H1 (cell line): ENCODE data around the gene FGD4. TPM values are rescaled to one million over a fixed set of nuclear protein-coding genes. Genes with fewer than 3 reads are reported as not detected.

Experiments
- CTCF ChIA-PET: fragments of 300-600 bp; sonication (Branson Sonifier 250); formaldehyde crosslinking; loops from one replicate; lab custom pipeline; 2021; ENCODE audit not compliant: partially characterized antibody; lab: Charles Lee
- POLR2A ChIA-PET: fragments of 300-600 bp; sonication (Branson Sonifier 250); formaldehyde crosslinking; loops from one replicate; lab custom pipeline; 2021; ENCODE audit warnings: inconsistent platforms; ENCODE audit not compliant: partially characterized antibody; lab: Charles Lee
- DNase-seq, 2 experiments: peaks; one replicate each; pipeline versions ENCODE4 v3.0.0 to v3.0.0-alpha.2; 2010 to 2022; ENCODE audit warnings: low spot score in 2 of 2, low read depth in 1 of 2, mixed read lengths in 1 of 2
- FAIRE-seq: peaks from 2 replicates; lab custom pipeline; 2011; peaks lifted over from hg19 to GRCh38; lab: Jason Lieb, UNC
- H2AFZ ChIP-seq: 2 replicates; pipeline ENCODE4 v1.8.1; 2012; ENCODE audit warnings: low read length, inconsistent platforms
- H2AK5ac ChIP-seq: 2 replicates; pipeline ENCODE4 v1.6.1; 2013; ENCODE audit warnings: low read depth, low read length
- H2BK120ac ChIP-seq: replicated peaks from 2 replicates; pipeline ENCODE3; 2013; ENCODE audit warnings: low read depth, low read length, inconsistent platforms
- H2BK12ac ChIP-seq: 2 replicates; pipeline ENCODE4 v1.6.1; 2013; ENCODE audit warnings: low read depth, low read length
- H2BK15ac ChIP-seq: 2 replicates; pipeline ENCODE4 v1.6.1; 2013; ENCODE audit warnings: low read length
- H2BK20ac ChIP-seq: 2 replicates; pipeline ENCODE4 v1.6.1; 2013; ENCODE audit warnings: low read length
- H2BK5ac ChIP-seq: 2 replicates; pipeline ENCODE4 v1.6.1; 2013; ENCODE audit warnings: low read depth, low read length
- H3K14ac ChIP-seq: 2 replicates; pipeline ENCODE4 v1.6.1; 2013; ENCODE audit warnings: inconsistent platforms; ENCODE audit not compliant: insufficient read length
- H3K18ac ChIP-seq: 2 replicates; pipeline ENCODE4 v1.6.1; 2013; ENCODE audit warnings: low read length; ENCODE audit errors: extremely low read depth
- H3K23ac ChIP-seq: 2 replicates; pipeline ENCODE4 v1.6.1; 2013; ENCODE audit warnings: inconsistent platforms; ENCODE audit not compliant: insufficient read length
- H3K23me2 ChIP-seq: 2 replicates; pipeline ENCODE4 v1.6.1; 2013; ENCODE audit warnings: low read depth, low read length
- H3K27ac ChIP-seq: 2 replicates; pipeline ENCODE4 v1.6.1; 2011; ENCODE audit warnings: low read depth, low read length, inconsistent platforms
- H3K27me3 ChIP-seq, 4 experiments: replicated peaks in 1 of 4; 1 replicate in 1 of 4; 2 replicates in 3 of 4; pipeline versions ENCODE4 v1.6.1 to v1.8.1; 2011 to 2013; ENCODE audit warnings: low read length in 3 of 4, mild to moderate bottlenecking in 3 of 4, inconsistent platforms in 2 of 4, mixed read lengths in 2 of 4, moderate library complexity in 1 of 4; ENCODE audit not compliant: control insufficient read depth in 3 of 4, insufficient read depth in 3 of 4; ENCODE audit errors: extremely low read depth in 1 of 4
- H3K36me3 ChIP-seq, 4 experiments: 2 replicates each; pipeline versions ENCODE4 v1.6.1 to v1.8.1; 2011 to 2013; ENCODE audit warnings: mild to moderate bottlenecking in 4 of 4, low read length in 3 of 4, moderate library complexity in 2 of 4, control low read depth in 1 of 4, inconsistent platforms in 1 of 4; ENCODE audit not compliant: insufficient read depth in 4 of 4, control insufficient read depth in 2 of 4
- H3K4ac ChIP-seq: replicated peaks from 2 replicates; pipeline ENCODE3; 2013; ENCODE audit warnings: low read length, low read depth, mixed read lengths, inconsistent platforms; ENCODE audit not compliant: insufficient read length
- H3K4me1 ChIP-seq, 4 experiments: replicated peaks in 1 of 4; 1 replicate in 1 of 4; 2 replicates in 3 of 4; pipeline versions ENCODE4 v1.6.1 to v1.8.1; 2011 to 2013; ENCODE audit warnings: low read length in 3 of 4, inconsistent platforms in 2 of 4, mixed read lengths in 1 of 4; ENCODE audit not compliant: insufficient read depth in 4 of 4, control insufficient read depth in 3 of 4
- H3K4me2 ChIP-seq, 2 experiments: 2 replicates each; pipeline versions ENCODE4 v1.6.1 to v1.8.1; 2011 to 2013; ENCODE audit warnings: low read depth in 2 of 2, low read length in 2 of 2, control low read depth in 1 of 2, inconsistent platforms in 1 of 2, mild to moderate bottlenecking in 1 of 2; ENCODE audit not compliant: insufficient read depth in 1 of 2
- H3K4me3 ChIP-seq, 4 experiments: fragments of 200-600, 300-600 bp in 1 of 4; sonication (generic), shearing (Covaris generic), sonication (Bioruptor Twin) in 1 of 4; 2 replicates each; pipeline versions ENCODE4 v1.5.1 to v1.8.1; 2011 to 2016; ENCODE audit warnings: low read length in 4 of 4, low read depth in 3 of 4, control low read depth in 2 of 4, inconsistent platforms in 2 of 4, mild to moderate bottlenecking in 2 of 4, mixed read lengths in 1 of 4, moderate library complexity in 1 of 4; ENCODE audit not compliant: insufficient read depth in 2 of 4; ENCODE audit errors: extremely low read depth in 1 of 4
- H3K56ac ChIP-seq: replicated peaks from 2 replicates; pipeline ENCODE3; 2013; ENCODE audit warnings: low read depth, mild to moderate bottlenecking, mixed read lengths, low read length, inconsistent platforms; ENCODE audit not compliant: insufficient read length
- H3K79me1 ChIP-seq: 2 replicates; pipeline ENCODE4 v1.6.1; 2013; ENCODE audit warnings: low read depth, low read length, control low read depth
- H3K79me2 ChIP-seq, 2 experiments: 2 replicates each; pipeline versions ENCODE4 v1.6.1 to v1.8.1; 2012 to 2013; ENCODE audit warnings: low read length in 2 of 2, mild to moderate bottlenecking in 2 of 2, inconsistent platforms in 1 of 2; ENCODE audit not compliant: insufficient read depth in 2 of 2, control insufficient read depth in 1 of 2
- H3K9ac ChIP-seq, 4 experiments: replicated peaks in 1 of 4; 1 replicate in 1 of 4; 2 replicates in 3 of 4; pipeline versions ENCODE4 v1.6.1 to v1.8.1; 2011 to 2013; ENCODE audit warnings: low read depth in 3 of 4, low read length in 3 of 4, control low read depth in 2 of 4, mild to moderate bottlenecking in 2 of 4, moderate library complexity in 2 of 4, inconsistent platforms in 1 of 4; ENCODE audit errors: extremely low read depth in 1 of 4
- H3K9me3 ChIP-seq, 2 experiments: 2 replicates each; pipeline versions ENCODE4 v1.6.1 to v1.8.1; 2012 to 2013; ENCODE audit warnings: mild to moderate bottlenecking in 2 of 2, moderate library complexity in 2 of 2, control low read depth in 1 of 2, inconsistent platforms in 1 of 2, low read depth in 1 of 2, low read length in 1 of 2, mixed read lengths in 1 of 2; ENCODE audit not compliant: insufficient read depth in 2 of 2
- H4K20me1 ChIP-seq, 2 experiments: replicated peaks in 1 of 2; 2 replicates each; pipeline versions ENCODE3 to v1.8.1; 2011 to 2013; ENCODE audit warnings: inconsistent platforms in 2 of 2, low read length in 2 of 2, mild to moderate bottlenecking in 1 of 2; ENCODE audit not compliant: insufficient read depth in 2 of 2, control insufficient read depth in 1 of 2
- H4K5ac ChIP-seq: 2 replicates; pipeline ENCODE4 v1.6.1; 2013; ENCODE audit warnings: low read length, low read depth, mixed read lengths, inconsistent platforms; ENCODE audit not compliant: insufficient read length
- H4K8ac ChIP-seq: 2 replicates; pipeline ENCODE4 v1.8.0; 2013; ENCODE audit warnings: mild to moderate bottlenecking, moderate library complexity, low read length, inconsistent platforms; ENCODE audit not compliant: insufficient read depth; ENCODE audit errors: extremely low read depth
- H4K91ac ChIP-seq: replicated peaks from 2 replicates; pipeline ENCODE3; 2013; ENCODE audit warnings: low read length, mixed read lengths, inconsistent platforms; ENCODE audit not compliant: insufficient read length
- CBX5 ChIP-seq: fragments of 300-800, 300-1000 bp; sonication (generic); IDR thresholded peaks from 2 replicates; pipeline ENCODE4 v1.7.1; 2016; ENCODE audit warnings: antibody characterized with exemption, low read length, low read depth
- CREB1 ChIP-seq: IDR thresholded peaks from 2 replicates; pipeline ENCODE4 v1.6.1; 2012; ENCODE audit warnings: inconsistent platforms
- GTF2F1 ChIP-seq: IDR thresholded peaks from 2 replicates; pipeline ENCODE4 v1.6.1; 2012; ENCODE audit warnings: low read depth, low read length, improper control_type of control experiment, borderline replicate concordance
- RBBP5 ChIP-seq: IDR thresholded peaks from 2 replicates; pipeline ENCODE4 v1.7.1; 2012; ENCODE audit warnings: low read depth, mild to moderate bottlenecking, inconsistent platforms, low read length, moderate library complexity, borderline replicate concordance
- RNF2 ChIP-seq: fragments of 200-900, 300-1000 bp; sonication (generic); IDR thresholded peaks from 2 replicates; pipeline ENCODE4 v1.7.1; 2016; ENCODE audit warnings: borderline replicate concordance, low read depth, mild to moderate bottlenecking, antibody characterized with exemption, low read length; ENCODE audit not compliant: poor library complexity, severe bottlenecking; ENCODE audit errors: missing control alignments
- SIN3A ChIP-seq, 2 experiments: IDR thresholded peaks in 1 of 2; conservative IDR thresholded peaks in 1 of 2; 2 replicates each; pipeline ENCODE4 v1.6.1; 2011 to 2012; ENCODE audit warnings: low read length in 2 of 2, improper control_type of control experiment in 1 of 2, low read depth in 1 of 2, mild to moderate bottlenecking in 1 of 2
- ZNF274 ChIP-seq: IDR thresholded peaks from 2 replicates; pipeline ENCODE4 v1.7.0; 2012; ENCODE audit warnings: low read length, borderline replicate concordance; ENCODE audit errors: extremely low read depth
- WGBS, 2 experiments: shearing (Covaris generic) in 1 of 2; methylation state at CpG; one replicate each; pipeline versions ENCODE4 v1.1.6 to v1.1.7; 2013 to 2015; ENCODE audit warnings: low lambda C conversion rate in 2 of 2, mixed read lengths in 2 of 2, inconsistent platforms in 1 of 2, low coverage in 1 of 2, missing lambda C conversion rate in 1 of 2; ENCODE audit not compliant: insufficient replicate concordance in 2 of 2, insufficient coverage in 1 of 2, insufficient read length in 1 of 2; ENCODE audit errors: extremely low coverage in 1 of 2, missing lambda C conversion rate in 1 of 2; 5-methylcytosine and 5-hydroxymethylcytosine counted together
- polyA plus RNA-seq, 7 experiments: library from polyadenylated mRNA; depleted of rRNA in 3 of 7; stranded (reverse) in 5 of 7; unstranded in 2 of 7; fragments of >200 nt in 5 of 7; fragments of 200-250 nt in 2 of 7; gene quantifications; 1 replicate in 5 of 7; 2 replicates in 1 of 7; 4 replicates in 1 of 7; pipeline versions ENCODE4 v1.2.1 to v1.2.3, GENCODE V29; 2011 to 2013; ENCODE audit warnings: missing spikeins in 2 of 7, mixed read lengths in 2 of 7
- total RNA-seq: library from RNA; stranded (reverse); fragmentation: NEBNext Ultra II Directional; extraction: Animal tissue kit (Norgen Biotek cat#: 25700); gene quantifications from 2 replicates; pipeline ENCODE4 v1.2.1, GENCODE V29; 2021

The FGD4 gene
- total and polyA plus RNA-seq, 2 of the 8 experiments (the other 6 are each of a cell fraction or from before 2014, with no cell fraction given): 8.5 to 48.2 TPM

- WGBS, 2 experiments: 92% methylated on average over 6 of the region's 6 CpGs; no CpG with 5 or more reads in 1 of the 2 experiments
- Histone ChIP-seq H3K23me2 (no peaks in the 10 kb centered on the region), H2BK15ac (no peak overlapping the region), H3K4me2 (no peak overlapping the region), H4K20me1 (peaks cover 4 to 7% of the 10 kb centered on the region in 2 experiments), H3K9ac (no peak overlapping the region), H2BK20ac (no peak overlapping the region), H3K79me2 (peaks cover 3 to 92% of the 10 kb centered on the region in 2 experiments), H3K4ac (no peak overlapping the region), H2AFZ (no peak overlapping the region), H3K18ac (no peak overlapping the region), H2BK120ac (no peak overlapping the region), H3K23ac (no peak overlapping the region), H3K79me1 (peaks cover 2% of the 10 kb centered on the region; the same call in 1 of the 2 replicates), H3K14ac (no peak overlapping the region), H4K91ac (no peak overlapping the region), H4K5ac (no peak overlapping the region), H3K27me3 (no peaks in the 10 kb centered on the region), H2BK12ac (no peak overlapping the region), H3K4me3 (no peak overlapping the region), H2BK5ac (no peak overlapping the region), H2AK5ac (no peak overlapping the region), H3K56ac (no peak overlapping the region), H3K27ac (no peak overlapping the region), H3K4me1 (peaks cover 0 to 8% (median 2%) of the 10 kb centered on the region in 4 experiments; a peak in 3 of 7 replicates), H4K8ac (no peak overlapping the region), H3K36me3 (no peaks in the 10 kb centered on the region), H3K9me3 (no peaks in the 10 kb centered on the region)
- ChIA-PET CTCF (no interaction called here), POLR2A (interaction anchor here (0.8 kb wide), 1 partner anchor 34 kb away, joined by 3 read pairs; no protein-coding TSS in a partner anchor)
- TF ChIP-seq GTF2F1: no peak
- no peak for TF ChIP-seq ZNF274
- TF ChIP-seq CBX5: no peak
- no peak for TF ChIP-seq CREB1
- TF ChIP-seq RNF2: no peak
- no peak for TF ChIP-seq RBBP5
- TF ChIP-seq SIN3A (conservative IDR thresholded peaks at IDR 0.05 in 1 of 2, IDR thresholded peaks at IDR 0.05 in 1 of 2; ENCODE audit: low read depth in 1 of 2, low read length in 2 of 2): no peak
- no peak for FAIRE-seq
- DNase-seq: no peak
Measured at GRCh38 chr12:32542428-32543229, 143.3 kb downstream of the FGD4 start.
